Sigmoid colon (tissue), 3 donors: ENCODE data around the gene BIVM.

ENCODE experiments used
- CTCF ChIP-seq, 4 experiments: fragments of 450-650 bp in 3 of 4; fragments of 200-600 bp in 1 of 4; IDR thresholded peaks; one replicate each; pipeline ENCODE4 v1.5.1; 2016 to 2019; ENCODE audit warnings: antibody characterized with exemption in 4 of 4, mild to moderate bottlenecking in 3 of 4, moderate library complexity in 2 of 4
- POLR2A ChIP-seq, 2 donors: fragments of 450-650 bp; IDR thresholded peaks; one replicate each; pipeline ENCODE4 v1.6.1; 2016; ENCODE audit warnings: antibody characterized with exemption in 2 of 2, mild to moderate bottlenecking in 2 of 2, moderate library complexity in 2 of 2

- TF ChIP-seq POLR2A (IDR thresholded peaks at IDR 0.05) (no peak), CTCF (IDR thresholded peaks at IDR 0.05) (no peak)
These were observed 79.6 kb downstream of the BIVM start for GRCh38 chr13:102878481-102878880.
